Measurements from ENCODE around the gene CACNG5. TPM values are rescaled to one million over a fixed set of nuclear protein-coding genes. Genes with fewer than 3 reads are reported as not detected.

The CACNG5 gene
- total RNA-seq, 4 donors from 2014 or later: not detected

GRCh38 chr17:66814570-66814969 lies 20.3 kb upstream of the CACNG5 start:
- intact Hi-C loops (cut with DNase I): no loop called here

DNA sequence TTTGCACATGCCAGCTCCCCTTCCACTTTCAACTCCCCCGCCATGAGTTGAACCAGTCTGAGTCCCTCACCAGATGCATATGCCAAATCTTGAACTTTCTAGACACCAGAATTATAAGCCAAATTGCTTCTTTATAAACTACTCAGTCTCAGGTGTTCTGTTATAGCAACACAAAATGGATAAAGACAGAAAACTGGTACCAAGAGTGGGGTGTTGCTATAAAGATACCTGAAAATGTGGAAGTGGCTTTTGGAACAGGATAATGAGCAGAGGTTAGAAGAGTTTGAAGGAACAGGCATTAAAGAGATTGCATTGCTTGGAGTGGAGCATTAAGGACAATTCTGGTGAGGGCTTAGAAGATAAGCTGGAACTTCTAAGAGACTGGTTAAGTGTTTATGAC lies 17.2 kb upstream of the CACNG5 start:
- H3K36me3 ChIP-seq: no peaks in the 10 kb centered on the region
- H3K27me3 ChIP-seq: peaks cover 0 to 21% (median 0%) of the 10 kb centered on the region in 4 donors
- no peak overlapping the region for H3K27ac ChIP-seq
- peaks cover 0 to 11% (median 0%) of the 10 kb centered on the region in 3 donors for H3K9me3 ChIP-seq
- intact Hi-C loops (cut with DNase I): no loop called here
- 93 to 100% methylated on average over 1 of the region's 1 CpG for WGBS, 2 donors
- no peak for DNase-seq
- TF ChIP-seq CTCF (IDR thresholded peaks at IDR 0.05) (no peak), POLR2A (IDR thresholded peaks at IDR 0.05) (no peak)
- H3K4me1 ChIP-seq: no peaks in the 10 kb centered on the region
- H3K4me3 ChIP-seq: no peak overlapping the region

More at GRCh38 chr17:66814570-66814969, 20.3 kb upstream of the CACNG5 start:
- WGBS, 2 donors: 24 to 29% methylated on average over 1 to 3 of the region's 5 CpGs
- H3K27me3 ChIP-seq: peaks cover 0 to 20% (median 0%) of the 10 kb centered on the region in 4 donors
- H3K9me3 ChIP-seq: peaks cover 0 to 11% (median 0%) of the 10 kb centered on the region in 3 donors
- no peak overlapping the region for H3K27ac ChIP-seq
- no peaks in the 10 kb centered on the region for H3K36me3 ChIP-seq
- H3K4me1 ChIP-seq: no peaks in the 10 kb centered on the region
- TF ChIP-seq POLR2A (IDR thresholded peaks at IDR 0.05) (no peak), CTCF (IDR thresholded peaks at IDR 0.05) (no peak)
- no peak for DNase-seq
- H3K4me3 ChIP-seq: no peak overlapping the region

GRCh38 chr17:66819466-66819865 lies 15.5 kb upstream of the CACNG5 start:
- no peak for TF ChIP-seq CTCF (IDR thresholded peaks at IDR 0.05)
- no peak for TF ChIP-seq POLR2A (IDR thresholded peaks at IDR 0.05)
- Histone ChIP-seq H3K9me3 (peaks cover 0 to 11% (median 0%) of the 10 kb centered on the region in 3 donors), H3K4me3 (no peak overlapping the region), H3K4me1 (no peaks in the 10 kb centered on the region), H3K36me3 (no peaks in the 10 kb centered on the region), H3K27me3 (peaks cover 0 to 37% (median 0%) of the 10 kb centered on the region in 4 donors), H3K27ac (no peak overlapping the region)
- WGBS, 2 donors: 70 to 83% methylated on average over 6 of the region's 6 CpGs
- no peak for DNase-seq
- intact Hi-C loops (cut with DNase I): no loop called here

- H3K27ac ChIP-seq: no peak overlapping the region
- no peaks in the 10 kb centered on the region for H3K36me3 ChIP-seq
- TF ChIP-seq POLR2A (IDR thresholded peaks at IDR 0.05): no peak
- TF ChIP-seq CTCF (IDR thresholded peaks at IDR 0.05): no peak
- 52 to 73% methylated on average over 8 of the region's 8 CpGs for WGBS, 2 donors
- DNase-seq: no peak
- H3K4me3 ChIP-seq: no peak overlapping the region
- intact Hi-C loops (cut with DNase I): no loop called here
- H3K27me3 ChIP-seq: peaks cover 0 to 50% (median 0%) of the 10 kb centered on the region in 4 donors
- H3K4me1 ChIP-seq: no peaks in the 10 kb centered on the region
- H3K9me3 ChIP-seq: peaks cover 0 to 11% (median 0%) of the 10 kb centered on the region in 3 donors
Observed at GRCh38 chr17:66822009-66822408, 12.9 kb upstream of the CACNG5 start.

DNA sequence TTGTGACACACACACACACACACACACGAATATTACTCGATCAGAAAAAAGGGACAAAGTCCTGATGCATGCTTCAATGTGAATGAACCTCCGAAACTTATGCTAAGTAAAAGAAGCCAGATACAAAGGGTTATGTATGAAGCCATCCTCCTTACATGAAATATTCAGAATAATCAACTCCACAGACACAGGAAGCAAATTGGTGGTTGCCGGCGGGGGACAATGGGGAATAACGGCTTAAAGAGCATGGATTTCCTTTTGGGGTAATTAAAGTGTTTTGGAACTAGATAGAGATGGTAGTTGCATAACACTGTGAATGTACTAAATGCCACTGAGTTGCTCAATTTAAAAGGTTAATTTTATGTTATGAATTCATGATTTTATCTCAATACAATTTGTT lies 8.1 kb upstream of the CACNG5 start:
- no peaks in the 10 kb centered on the region for H3K4me1 ChIP-seq
- H3K27ac ChIP-seq: no peak overlapping the region
- TF ChIP-seq POLR2A (IDR thresholded peaks at IDR 0.05): no peak
- TF ChIP-seq CTCF (IDR thresholded peaks at IDR 0.05): no peak
- no peak overlapping the region for H3K4me3 ChIP-seq
- WGBS, 2 donors: 72 to 80% methylated on average over 6 of the region's 6 CpGs
- no peak for DNase-seq
- no peaks in the 10 kb centered on the region for H3K36me3 ChIP-seq
- H3K9me3 ChIP-seq: no peaks in the 10 kb centered on the region
- intact Hi-C loops (cut with DNase I): no loop called here
- H3K27me3 ChIP-seq: peaks cover 0 to 81% (median 0%) of the 10 kb centered on the region in 4 donors
